CD1c-positive myeloid dendritic cell (primary cell): Measurements from ENCODE around the gene CFAP46.

Experiments used
- DNase-seq: peaks from one replicate; pipeline ENCODE4 v3.0.0-alpha.2; 2016; ENCODE audit errors: extremely low spot score

CFAP46 gene

GRCh38 chr10:132979491-132980425, 37.4 kb upstream of the CFAP46 start:
- DNase-seq, result no peak

GRCh38 chr10:132978542-132978941, 36.2 kb upstream of the CFAP46 start:
- no peak for DNase-seq

GRCh38 chr10:132977807-132978206, 35.4 kb upstream of the CFAP46 start:
- no peak for DNase-seq

- DNase-seq, result no peak
Measured at GRCh38 chr10:132977076-132977475, 34.7 kb upstream of the CFAP46 start.

- DNase-seq, result no peak
Measured at GRCh38 chr10:132975831-132976682, 33.7 kb upstream of the CFAP46 start.

GRCh38 chr10:132974886-132975830, 32.8 kb upstream of the CFAP46 start:
- no peak for DNase-seq

- no peak for DNase-seq
Measured at GRCh38 chr10:132974249-132974796, 32.0 kb upstream of the CFAP46 start.

GRCh38 chr10:132973903-132974241, 31.5 kb upstream of the CFAP46 start:
- no peak for DNase-seq

- DNase-seq, result no peak
Measured at GRCh38 chr10:132972986-132973902, 30.9 kb upstream of the CFAP46 start.

GRCh38 chr10:132972149-132972985, 30.0 kb upstream of the CFAP46 start:
- no peak for DNase-seq

- no peak for DNase-seq
Measured at GRCh38 chr10:132971448-132972148, 29.2 kb upstream of the CFAP46 start.

GRCh38 chr10:132970641-132971438, 28.5 kb upstream of the CFAP46 start:
- no peak for DNase-seq

GRCh38 chr10:132967540-132967939, 25.2 kb upstream of the CFAP46 start:
- DNase-seq, result no peak

GRCh38 chr10:132965411-132966057, 23.2 kb upstream of the CFAP46 start:
- DNase-seq, result no peak

GRCh38 chr10:132964707-132965410, 22.5 kb upstream of the CFAP46 start:
- DNase-seq, result peak; percentile 6

- no peak for DNase-seq
Measured at GRCh38 chr10:132964231-132964630, 21.9 kb upstream of the CFAP46 start.
